Measurements from ENCODE around the gene FLCN.
A peak's percentile ranks its signal among the peaks of the same experiment; 100 is the strongest.

FLCN gene

GRCh38 chr17:17235212-17236174 is 1.5 kb downstream of the FLCN start:
- H3K27ac ChIP-seq (replicated peaks): no peak overlapping the region
- DNase-seq (ENCODE audit: low read depth in 1 of 2, low spot score in 1 of 2): no peak
- H3K27me3 ChIP-seq (ENCODE audit: insufficient read depth, poor library complexity, severe bottlenecking): no peaks in the 10 kb centered on the region
- H3K4me3 ChIP-seq (replicated peaks; ENCODE audit: insufficient read depth, low read length): peak overlapping the region; percentile 92
- TF ChIP-seq GABPA (IDR thresholded peaks at IDR 0.05; ENCODE audit: low read depth) (no peak), SPI1 (IDR thresholded peaks at IDR 0.05; ENCODE audit: borderline replicate concordance, low read depth) (no peak), POLR2AphosphoS5 (IDR thresholded peaks at IDR 0.05; ENCODE audit: low read depth) (no peak)
- TF ChIP-seq, protein P1, sequence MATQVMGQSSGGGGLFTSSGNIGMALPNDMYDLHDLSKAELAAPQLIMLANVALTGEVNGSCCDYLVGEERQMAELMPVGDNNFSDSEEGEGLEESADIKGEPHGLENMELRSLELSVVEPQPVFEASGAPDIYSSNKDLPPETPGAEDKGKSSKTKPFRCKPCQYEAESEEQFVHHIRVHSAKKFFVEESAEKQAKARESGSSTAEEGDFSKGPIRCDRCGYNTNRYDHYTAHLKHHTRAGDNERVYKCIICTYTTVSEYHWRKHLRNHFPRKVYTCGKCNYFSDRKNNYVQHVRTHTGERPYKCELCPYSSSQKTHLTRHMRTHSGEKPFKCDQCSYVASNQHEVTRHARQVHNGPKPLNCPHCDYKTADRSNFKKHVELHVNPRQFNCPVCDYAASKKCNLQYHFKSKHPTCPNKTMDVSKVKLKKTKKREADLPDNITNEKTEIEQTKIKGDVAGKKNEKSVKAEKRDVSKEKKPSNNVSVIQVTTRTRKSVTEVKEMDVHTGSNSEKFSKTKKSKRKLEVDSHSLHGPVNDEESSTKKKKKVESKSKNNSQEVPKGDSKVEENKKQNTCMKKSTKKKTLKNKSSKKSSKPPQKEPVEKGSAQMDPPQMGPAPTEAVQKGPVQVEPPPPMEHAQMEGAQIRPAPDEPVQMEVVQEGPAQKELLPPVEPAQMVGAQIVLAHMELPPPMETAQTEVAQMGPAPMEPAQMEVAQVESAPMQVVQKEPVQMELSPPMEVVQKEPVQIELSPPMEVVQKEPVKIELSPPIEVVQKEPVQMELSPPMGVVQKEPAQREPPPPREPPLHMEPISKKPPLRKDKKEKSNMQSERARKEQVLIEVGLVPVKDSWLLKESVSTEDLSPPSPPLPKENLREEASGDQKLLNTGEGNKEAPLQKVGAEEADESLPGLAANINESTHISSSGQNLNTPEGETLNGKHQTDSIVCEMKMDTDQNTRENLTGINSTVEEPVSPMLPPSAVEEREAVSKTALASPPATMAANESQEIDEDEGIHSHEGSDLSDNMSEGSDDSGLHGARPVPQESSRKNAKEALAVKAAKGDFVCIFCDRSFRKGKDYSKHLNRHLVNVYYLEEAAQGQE (IDR thresholded peaks at IDR 0.05; ENCODE audit: insufficient replicate concordance, low read depth): no peak
- TF ChIP-seq, protein P2, sequence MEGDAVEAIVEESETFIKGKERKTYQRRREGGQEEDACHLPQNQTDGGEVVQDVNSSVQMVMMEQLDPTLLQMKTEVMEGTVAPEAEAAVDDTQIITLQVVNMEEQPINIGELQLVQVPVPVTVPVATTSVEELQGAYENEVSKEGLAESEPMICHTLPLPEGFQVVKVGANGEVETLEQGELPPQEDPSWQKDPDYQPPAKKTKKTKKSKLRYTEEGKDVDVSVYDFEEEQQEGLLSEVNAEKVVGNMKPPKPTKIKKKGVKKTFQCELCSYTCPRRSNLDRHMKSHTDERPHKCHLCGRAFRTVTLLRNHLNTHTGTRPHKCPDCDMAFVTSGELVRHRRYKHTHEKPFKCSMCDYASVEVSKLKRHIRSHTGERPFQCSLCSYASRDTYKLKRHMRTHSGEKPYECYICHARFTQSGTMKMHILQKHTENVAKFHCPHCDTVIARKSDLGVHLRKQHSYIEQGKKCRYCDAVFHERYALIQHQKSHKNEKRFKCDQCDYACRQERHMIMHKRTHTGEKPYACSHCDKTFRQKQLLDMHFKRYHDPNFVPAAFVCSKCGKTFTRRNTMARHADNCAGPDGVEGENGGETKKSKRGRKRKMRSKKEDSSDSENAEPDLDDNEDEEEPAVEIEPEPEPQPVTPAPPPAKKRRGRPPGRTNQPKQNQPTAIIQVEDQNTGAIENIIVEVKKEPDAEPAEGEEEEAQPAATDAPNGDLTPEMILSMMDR (IDR thresholded peaks at IDR 0.05; ENCODE audit: insufficient read depth, low read length): no peak

DNA sequence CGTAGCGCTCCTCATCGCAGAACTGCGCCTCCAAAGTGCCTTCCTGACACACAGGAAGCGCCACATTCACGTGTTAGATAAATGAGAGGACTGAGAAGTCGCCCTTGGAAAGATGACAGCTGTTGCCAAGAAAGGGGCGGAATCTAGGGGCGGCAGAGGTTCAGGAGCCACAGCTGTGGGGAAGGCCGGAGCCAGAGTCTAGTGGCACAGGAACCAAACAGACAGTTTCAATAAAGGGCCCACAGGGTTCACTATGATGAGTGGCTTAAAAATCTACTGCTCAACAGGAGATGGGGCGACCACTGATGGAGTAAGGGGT is 4.7 kb downstream of the FLCN start:
- H3K27ac ChIP-seq (replicated peaks): no peak overlapping the region
- H3K4me3 ChIP-seq (replicated peaks; ENCODE audit: insufficient read depth, low read length): no peak overlapping the region
- H3K27me3 ChIP-seq (ENCODE audit: insufficient read depth, poor library complexity, severe bottlenecking): no peaks in the 10 kb centered on the region
- TF ChIP-seq, protein P2 (IDR thresholded peaks at IDR 0.05; ENCODE audit: insufficient read depth, low read length): no peak
- TF ChIP-seq SPI1 (IDR thresholded peaks at IDR 0.05; ENCODE audit: borderline replicate concordance, low read depth) (no peak), POLR2AphosphoS5 (IDR thresholded peaks at IDR 0.05; ENCODE audit: low read depth) (no peak), GABPA (IDR thresholded peaks at IDR 0.05; ENCODE audit: low read depth) (no peak)
- TF ChIP-seq, protein P1 (IDR thresholded peaks at IDR 0.05; ENCODE audit: insufficient replicate concordance, low read depth): no peak
- DNase-seq (ENCODE audit: low read depth in 1 of 2, low spot score in 1 of 2): no peak

GRCh38 chr17:17231621-17232302 is 5.2 kb downstream of the FLCN start:
- Histone ChIP-seq H3K27ac (replicated peaks) (no peak overlapping the region), H3K4me3 (replicated peaks; ENCODE audit: insufficient read depth, low read length) (no peak overlapping the region), H3K27me3 (ENCODE audit: insufficient read depth, poor library complexity, severe bottlenecking) (no peaks in the 10 kb centered on the region)
- no peak for DNase-seq (ENCODE audit: low read depth in 1 of 2, low spot score in 1 of 2)
- TF ChIP-seq SPI1 (IDR thresholded peaks at IDR 0.05; ENCODE audit: borderline replicate concordance, low read depth) (no peak), POLR2AphosphoS5 (IDR thresholded peaks at IDR 0.05; ENCODE audit: low read depth) (no peak), GABPA (IDR thresholded peaks at IDR 0.05; ENCODE audit: low read depth) (no peak)
- TF ChIP-seq, protein P2 (IDR thresholded peaks at IDR 0.05; ENCODE audit: insufficient read depth, low read length): no peak
- TF ChIP-seq, protein P1 (IDR thresholded peaks at IDR 0.05; ENCODE audit: insufficient replicate concordance, low read depth): no peak
